HG03571 (cell line): ENCODE results near the gene KIF12.
"Not testable (repeated sequence)": the region's sequence is repeated elsewhere in the genome, so short reads cannot be mapped to it uniquely, and the experiment has no call there.

Experiments used
- ATAC-seq: cut with Tn5 transposase; IDR thresholded peaks from one replicate; pipeline ENCODE4 v1.9.1; 2021; ENCODE audit not compliant: unreplicated experiment

The KIF12 gene

DNA sequence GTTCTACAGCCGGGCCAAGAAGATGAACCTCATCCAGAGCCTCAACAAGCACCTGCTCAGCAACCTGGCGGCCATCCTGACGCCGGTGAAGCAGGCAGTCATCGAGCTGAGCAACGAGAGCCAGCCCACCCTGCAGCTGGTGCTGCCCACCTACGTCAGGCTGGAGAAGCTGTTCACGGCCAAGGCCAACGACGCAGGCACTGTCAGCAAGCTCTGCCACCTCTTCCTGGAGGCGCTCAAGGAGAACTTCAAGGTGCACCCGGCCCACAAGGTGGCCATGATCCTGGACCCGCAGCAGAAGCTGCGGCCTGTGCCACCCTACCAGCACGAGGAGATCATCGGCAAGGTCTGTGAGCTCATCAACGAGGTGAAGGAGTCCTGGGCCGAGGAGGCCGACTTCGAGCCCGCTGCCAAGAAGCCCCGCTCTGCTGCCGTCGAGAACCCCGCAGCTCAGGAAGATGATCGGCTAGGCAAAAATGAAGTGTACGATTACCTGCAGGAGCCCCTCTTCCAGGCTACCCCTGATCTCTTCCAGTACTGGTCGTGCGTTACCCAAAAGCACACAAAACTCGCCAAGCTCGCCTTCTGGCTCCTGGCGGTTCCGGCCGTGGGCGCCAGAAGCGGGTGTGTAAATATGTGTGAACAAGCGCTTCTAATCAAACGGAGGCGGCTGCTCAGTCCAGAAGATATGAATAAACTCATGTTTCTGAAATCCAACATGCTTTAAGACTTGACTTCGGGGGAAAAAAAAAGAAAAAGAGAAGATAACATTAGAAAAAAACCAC is 49.5 kb downstream of the KIF12 start:
- no peak for ATAC-seq

DNA sequence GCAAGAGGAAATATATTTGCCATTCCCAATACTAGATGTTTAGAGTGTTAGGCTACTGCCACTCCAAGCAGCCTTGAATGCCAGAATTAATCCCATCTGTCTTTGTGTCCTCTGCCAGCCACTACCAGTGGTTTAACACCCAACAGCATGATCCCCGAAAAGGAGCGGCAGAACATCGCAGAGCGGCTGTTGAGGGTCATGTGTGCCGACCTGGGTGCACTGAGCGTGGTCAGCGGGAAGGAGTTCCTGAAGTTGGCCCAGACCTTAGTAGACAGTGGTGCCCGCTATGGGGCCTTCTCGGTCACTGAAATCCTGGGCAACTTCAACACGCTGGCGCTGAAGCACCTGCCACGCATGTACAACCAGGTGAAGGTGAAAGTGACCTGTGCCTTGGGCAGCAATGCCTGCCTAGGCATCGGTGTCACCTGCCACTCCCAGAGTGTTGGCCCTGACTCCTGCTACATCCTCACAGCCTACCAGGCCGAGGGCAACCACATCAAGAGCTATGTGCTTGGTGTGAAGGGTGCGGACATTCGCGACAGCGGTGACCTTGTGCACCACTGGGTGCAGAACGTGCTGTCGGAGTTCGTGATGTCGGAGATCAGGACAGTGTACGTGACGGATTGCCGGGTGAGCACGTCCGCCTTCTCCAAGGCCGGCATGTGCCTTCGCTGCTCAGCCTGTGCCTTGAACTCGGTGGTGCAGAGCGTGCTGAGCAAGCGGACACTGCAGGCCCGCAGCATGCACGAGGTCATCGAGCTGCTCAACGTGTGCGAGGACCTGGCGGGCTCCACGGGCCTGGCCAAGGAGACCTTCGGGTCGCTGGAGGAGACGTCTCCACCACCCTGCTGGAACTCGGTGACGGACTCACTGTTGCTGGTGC is 50.3 kb downstream of the KIF12 start:
- ATAC-seq: no peak

DNA sequence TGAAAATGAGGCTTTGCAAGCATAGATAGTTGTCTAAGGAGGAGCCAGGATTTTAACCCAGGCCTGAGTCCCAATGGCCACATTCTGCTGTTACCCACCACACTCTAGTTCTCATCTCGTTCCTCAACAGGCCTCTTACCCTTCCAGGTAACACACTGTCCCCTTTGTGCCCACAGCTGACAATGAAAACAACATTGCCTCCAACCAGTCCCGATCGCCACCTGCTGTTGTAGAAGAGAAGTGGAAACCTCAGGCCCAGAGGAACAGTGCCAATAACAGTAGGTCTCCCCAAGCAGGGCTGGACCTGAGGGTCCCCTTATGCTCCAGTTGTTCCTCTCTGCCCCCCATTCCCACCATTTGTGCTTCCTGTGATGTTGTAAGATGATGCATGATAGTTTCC is 51.4 kb downstream of the KIF12 start:
- no peak for ATAC-seq

DNA sequence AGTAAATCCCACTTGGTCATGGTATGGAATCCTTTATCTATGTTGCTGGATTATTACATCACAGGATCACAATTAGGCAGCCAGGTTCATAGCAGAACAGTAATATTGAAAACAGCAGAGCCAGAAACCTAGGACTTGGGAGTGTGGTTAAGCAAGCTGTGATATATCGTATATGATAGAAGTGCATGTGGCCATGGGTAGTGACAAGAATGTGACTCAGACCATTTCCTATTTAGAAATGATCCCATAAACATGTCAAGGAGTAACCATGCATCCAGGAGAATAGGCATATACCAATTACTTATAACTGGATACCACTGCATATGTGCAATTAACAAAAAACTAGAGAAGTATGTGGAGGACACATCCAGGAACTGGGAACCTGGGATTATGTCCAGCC is 52.2 kb downstream of the KIF12 start:
- ATAC-seq: no peak

DNA sequence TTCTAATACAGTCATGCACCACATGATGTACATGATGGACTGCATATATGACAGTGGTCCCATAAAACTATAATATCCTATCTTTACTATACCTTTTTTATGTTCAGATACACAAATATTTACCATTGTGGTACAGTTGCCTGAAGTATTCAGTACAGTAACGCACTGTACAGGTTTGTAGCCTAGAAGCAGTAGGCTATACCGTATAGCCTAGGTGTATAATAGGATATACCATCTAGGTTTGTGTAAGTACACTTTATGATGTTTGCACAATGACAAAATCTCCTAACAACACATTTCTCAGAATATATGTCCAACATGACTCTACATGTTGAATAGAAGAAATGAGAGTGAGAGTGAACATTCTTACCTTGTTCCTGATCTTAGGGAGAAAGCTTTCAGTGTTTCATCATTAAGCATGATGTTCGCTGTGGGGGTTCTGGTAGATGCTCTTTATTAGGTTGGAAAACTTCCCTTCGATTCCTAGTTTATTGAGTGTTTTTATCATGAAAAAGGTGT is 52.8 kb downstream of the KIF12 start:
- no peak for ATAC-seq

DNA sequence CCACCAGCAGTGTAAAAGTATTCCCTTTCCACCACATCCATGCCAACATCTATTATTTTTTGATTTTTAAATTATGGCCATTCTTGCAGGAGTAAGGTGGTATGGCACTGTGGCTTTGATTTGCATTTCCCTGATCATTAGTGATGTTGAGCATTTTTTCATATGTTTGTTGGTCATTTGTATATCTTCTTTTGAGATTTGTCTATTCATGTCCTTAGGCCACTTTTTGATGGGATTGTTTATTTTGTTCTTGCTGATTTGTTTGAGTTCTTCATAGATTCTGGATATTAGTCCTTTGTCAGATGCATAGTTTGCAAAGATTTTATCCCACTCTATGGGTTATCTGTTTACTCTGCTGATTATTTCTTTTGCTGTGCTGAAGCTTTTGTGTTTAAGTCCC is 55.4 kb downstream of the KIF12 start:
- not testable (repeated sequence) for ATAC-seq
